ENCODE data around the gene TCF7L2.
A peak's percentile ranks its signal among the peaks of the same experiment; 100 is the strongest.

TCF7L2 gene

DNA sequence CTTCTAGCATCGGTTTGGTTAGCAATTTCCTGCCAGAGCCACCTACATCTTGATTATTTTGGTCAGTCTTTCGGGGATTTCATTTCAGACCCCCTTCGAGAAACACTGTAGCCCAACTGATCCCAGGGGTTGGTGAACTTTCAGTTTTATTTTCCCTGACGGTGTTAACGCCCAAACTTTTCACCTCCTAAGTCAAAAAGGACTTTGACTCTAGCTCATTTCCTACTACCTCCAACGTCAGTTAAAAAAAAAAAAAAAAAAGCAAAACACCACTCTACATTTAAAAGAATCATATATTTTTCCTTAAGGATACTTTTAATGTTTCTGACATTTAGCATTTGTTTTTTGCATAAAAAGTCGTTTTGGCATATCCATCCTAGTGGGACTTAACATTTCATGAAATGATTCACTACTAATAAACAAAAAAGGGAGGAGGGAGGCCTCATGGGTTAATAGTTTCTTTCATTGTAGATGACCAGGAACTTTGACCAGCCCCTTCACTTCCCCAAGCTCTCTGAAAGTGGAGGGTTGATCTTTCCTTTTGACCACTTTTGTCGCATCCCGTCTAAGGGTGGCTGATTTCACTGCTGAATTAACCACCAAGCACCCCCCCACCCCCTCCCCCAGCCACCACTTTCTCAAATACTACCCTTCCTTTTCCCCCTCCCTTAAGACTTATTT is 764 bp upstream of the TCF7L2 start:
- no peak for DNase-seq

GRCh38 chr10:112950714-112951358 is 789 bp downstream of the TCF7L2 start:
- peak; percentile 16 for DNase-seq

DNA sequence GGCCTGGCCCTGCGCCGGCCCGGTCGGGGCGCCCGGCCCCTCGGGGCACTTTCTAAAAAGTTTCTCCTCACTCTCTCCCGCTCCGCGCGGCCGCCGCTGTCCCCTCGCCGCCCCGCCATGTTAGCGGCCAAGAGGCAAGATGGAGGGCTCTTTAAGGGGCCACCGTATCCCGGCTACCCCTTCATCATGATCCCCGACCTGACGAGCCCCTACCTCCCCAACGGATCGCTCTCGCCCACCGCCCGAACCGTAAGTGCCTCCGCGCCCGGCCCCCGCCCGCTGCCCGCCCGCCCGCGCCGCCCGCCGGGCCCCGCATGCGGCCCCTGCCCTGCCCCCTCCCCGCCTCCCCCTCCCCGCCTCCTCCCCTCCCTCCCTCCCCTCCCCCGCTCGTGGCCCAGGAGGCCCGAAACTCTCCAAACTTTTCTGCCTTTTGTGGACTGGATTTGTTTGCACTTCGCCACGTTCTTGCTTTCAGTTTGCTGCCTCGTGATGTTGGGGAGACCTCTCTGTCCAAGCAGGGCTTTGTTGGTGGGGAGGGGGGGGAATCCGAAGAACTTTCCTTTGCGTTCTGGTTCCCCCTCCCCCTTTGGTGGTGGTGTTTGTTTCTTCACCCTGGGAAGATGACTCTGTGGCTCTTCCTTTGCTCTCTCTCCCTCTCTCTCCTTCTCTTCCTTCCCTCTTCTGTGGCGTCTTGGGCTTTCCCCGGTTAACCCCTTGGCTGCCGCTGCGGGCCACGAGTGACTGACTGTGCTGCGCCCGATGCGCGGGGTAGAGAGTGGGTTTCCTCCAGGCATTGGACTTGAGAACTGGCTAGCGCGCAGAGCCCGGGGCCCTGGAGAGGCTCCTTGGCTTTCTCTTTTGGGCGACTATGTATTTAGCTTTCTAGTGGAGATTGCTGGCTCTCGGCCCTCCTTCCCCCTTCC is 1.6 kb downstream of the TCF7L2 start:
- peak; percentile 55 for DNase-seq

- DNase-seq = peak; percentile 4
Measured at GRCh38 chr10:112952282-112953173, 2.5 kb downstream of the TCF7L2 start.

DNA sequence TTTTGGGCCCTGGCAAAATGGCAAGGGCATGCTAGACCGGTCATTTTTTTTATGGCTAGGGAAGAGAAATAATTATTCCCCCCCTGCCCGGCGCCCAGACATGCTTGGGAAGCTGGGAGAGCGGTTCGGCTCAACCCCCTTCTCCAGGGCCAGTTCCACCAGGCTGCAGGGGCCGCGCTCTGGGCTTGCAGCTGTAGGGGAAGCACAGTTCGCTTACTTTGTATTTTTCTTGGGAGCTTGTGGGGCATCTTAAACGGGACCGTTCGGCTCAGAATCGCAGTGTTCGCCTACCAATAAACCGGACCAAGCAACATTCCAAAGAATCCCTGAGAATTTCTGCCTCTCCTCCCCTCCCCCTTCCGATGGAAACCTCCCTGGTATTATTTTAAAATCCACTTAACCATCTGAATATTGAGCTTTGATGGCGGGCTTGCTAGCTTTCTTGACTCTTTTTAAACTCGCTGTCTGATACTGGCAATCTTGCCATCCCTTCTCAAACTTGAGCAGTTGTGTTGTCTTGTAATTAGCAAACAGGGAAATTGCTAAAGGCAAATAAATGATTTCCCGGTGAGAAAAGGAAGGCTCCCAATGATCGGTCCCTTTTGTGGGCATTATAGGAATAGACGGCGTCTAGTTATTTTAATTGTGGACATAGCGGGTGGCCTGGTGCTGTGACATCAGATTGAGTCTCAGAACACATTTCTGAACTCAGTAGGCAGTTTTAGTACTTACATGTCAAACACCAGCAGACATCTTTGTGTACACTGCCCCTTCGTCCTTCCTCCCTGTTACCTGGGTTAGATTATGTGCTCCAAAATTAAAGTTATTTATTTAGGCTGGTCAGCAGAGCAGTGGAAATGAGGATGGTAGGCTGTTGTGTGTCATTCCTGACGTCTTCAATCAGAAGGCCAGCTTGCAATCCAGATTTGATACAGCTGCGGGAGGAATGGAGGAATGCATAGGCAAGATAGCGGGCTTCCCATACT is 3.4 kb downstream of the TCF7L2 start:
- DNase-seq = no peak

DNA sequence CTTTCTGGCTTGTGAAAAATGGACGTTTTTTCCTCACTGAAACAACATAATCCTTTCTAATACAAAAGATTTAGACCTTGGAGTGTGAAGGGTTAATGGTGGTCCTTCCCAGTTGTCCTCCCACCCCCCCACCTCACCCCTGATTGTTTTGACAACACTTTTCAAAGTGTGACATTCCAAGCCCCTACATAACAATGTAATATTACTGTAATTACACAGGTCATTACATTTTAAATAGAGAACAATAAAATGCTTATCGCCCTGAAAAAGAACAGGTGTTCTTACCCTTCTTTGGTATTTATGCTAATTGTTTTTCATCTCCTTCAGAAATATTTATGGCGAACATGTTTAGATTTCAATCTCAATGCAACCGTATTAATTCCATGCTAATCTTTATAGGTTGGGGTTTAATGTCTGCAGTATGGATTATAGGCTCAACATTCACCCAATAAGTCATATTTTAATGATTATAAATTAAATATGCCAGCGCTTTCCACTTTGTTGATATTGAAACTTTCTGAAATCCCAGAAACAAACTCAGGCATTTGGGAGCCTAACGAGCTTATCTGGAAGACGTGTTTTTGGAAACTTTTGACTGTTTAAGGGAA is 5.0 kb downstream of the TCF7L2 start:
- no peak for DNase-seq

DNA sequence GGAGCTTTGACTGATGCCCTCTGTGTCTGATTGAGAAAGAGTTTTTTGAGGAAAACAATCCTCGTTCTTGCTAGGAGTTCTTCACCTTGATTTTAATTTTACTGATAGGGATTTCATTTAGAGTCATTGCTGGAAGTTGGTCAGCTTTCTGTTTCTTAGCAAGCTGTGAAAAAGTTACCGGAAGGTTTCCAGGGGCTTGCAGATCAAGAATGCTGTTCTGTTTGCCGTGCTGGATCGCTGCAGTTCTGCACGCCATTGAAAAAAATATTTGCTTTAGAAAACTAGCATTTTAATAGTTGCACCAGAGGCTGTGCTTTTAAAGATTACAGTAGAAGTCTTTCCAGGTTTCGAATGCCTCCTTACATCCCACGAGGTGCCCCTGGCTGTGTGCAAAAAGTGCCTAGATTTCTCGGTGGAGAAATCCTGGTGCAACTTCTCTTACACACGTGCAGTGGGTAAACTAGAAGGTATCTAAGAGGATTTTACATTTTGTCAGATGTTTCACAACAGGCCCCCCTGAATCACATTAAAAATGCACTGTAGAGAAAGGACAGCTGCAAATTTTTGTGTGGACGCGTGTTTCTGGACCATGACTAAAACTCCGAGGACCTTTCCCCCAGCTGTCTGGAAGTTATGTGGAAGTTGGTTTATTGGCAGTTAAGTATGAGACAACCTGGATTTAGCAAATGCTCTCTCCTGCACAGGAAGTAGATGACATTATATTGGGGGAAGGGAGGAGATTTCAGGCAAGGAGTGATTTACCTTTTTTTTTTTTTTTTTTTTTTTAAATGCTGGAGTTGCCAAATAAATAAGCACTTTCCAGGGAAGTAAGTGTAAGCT is 5.8 kb downstream of the TCF7L2 start:
- no peak for DNase-seq

- no peak for DNase-seq
Measured at GRCh38 chr10:112956631-112957350, 6.7 kb downstream of the TCF7L2 start.

- no peak for DNase-seq
Measured at GRCh38 chr10:112957640-112958092, 7.6 kb downstream of the TCF7L2 start.

GRCh38 chr10:112958275-112958995 is 8.4 kb downstream of the TCF7L2 start:
- DNase-seq = no peak

GRCh38 chr10:112959207-112959838 is 9.3 kb downstream of the TCF7L2 start:
- DNase-seq = no peak

DNA sequence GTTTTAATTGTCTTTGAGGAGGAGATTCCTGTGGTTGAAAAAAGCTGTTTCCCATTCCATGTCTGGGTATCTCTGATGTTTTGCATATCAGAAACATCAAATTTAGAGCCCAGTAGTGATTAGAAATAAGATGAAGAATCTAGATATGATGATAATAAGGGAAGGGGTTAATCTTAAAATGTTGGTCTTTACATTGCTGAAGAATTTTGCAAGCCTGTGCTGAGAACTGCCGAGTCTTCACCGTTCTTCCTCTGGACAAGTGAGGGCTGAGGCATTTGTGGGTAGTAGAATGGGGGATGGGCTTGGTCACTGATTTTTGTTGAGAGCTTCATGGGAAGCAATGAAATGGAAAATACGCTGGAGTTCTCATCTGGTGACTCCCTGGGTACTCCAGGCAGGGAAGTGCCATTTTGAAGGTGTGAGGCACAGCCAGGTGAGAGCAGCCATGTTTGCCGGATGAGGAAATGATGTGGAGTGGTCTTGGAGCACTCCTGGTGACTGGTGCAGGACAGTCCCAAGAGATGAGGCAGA is 10.2 kb downstream of the TCF7L2 start:
- DNase-seq = no peak

- no peak for DNase-seq
Measured at GRCh38 chr10:112961609-112962008, 11.6 kb downstream of the TCF7L2 start.

DNA sequence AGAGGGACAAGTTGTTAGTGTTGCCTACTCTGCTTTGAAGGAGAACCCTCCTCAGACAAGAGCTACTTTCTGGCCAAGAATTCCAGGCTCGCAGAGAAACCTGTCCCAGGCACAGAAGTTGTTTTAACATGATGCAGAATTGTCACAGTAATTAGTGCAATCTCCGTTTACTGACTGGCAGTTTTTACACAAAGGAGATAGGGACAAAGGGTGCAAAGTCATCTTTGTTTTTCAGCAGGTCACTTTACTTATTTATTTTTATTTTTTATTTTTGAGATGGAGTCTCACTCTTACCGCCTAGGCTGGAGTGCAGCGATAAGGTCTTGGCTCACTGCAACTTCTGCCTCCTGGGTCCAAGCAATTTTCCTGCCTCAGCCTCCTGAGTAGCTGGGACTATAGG is 12.3 kb downstream of the TCF7L2 start:
- DNase-seq = no peak

GRCh38 chr10:112963835-112964234 is 13.8 kb downstream of the TCF7L2 start:
- DNase-seq = no peak

DNA sequence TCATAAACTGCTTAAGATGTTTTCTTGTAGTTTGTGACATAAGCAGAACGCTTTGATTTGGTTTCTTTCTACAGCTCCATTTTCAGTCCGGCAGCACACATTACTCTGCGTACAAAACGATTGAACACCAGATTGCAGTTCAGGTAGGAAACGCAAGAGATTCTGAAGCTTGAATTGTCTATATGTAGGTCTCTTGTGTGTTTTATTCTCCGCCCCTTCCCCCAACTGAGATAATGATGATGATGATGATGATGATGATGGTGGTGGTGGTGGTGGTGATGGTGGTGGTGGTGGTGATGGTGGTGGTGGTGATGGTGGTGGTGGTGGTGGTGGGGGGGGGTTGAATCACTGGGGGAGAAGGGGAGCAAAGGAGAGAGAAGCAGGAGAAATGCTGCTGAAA is 14.4 kb downstream of the TCF7L2 start:
- DNase-seq = no peak

GRCh38 chr10:112966194-112966855 is 16.3 kb downstream of the TCF7L2 start:
- no peak for DNase-seq
